ENCODE measurements around the gene GRB10. TPM values are rescaled to one million over a fixed set of nuclear protein-coding genes. Genes with fewer than 3 reads are reported as not detected.

GRB10 gene
- total and polyA plus RNA-seq, 2 donors (not counting 3 experiments of a cell fraction or from before 2014, with no cell fraction given), result 43.7 to 240 TPM

DNA sequence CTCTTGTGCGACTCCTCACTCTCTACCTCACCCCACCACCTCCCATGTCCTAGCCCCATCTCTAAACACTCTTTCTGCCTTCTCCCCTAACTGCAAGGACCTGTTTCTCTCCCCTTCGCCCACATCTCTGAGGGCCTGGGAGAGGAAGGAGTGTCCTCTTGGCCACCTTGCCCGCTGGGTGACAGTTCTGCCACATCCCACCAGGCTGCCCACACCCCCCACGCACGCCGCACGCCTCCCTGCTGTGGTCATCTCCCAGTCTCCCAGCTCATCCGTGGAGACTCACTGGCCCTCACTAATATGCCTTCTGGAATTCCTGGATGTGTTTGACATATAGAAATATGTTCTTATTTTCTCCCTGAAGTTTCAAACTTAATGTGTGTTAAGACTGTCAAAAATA is 48.5 kb downstream of the GRB10 start:
- no peak for FAIRE-seq
- POLR2A ChIA-PET, result no interaction called here
- Histone ChIP-seq H3K27ac (ENCODE audit: insufficient read depth, low read depth, low read length) (no peak overlapping the region), H3K9me3 (replicated peaks; ENCODE audit: control insufficient read depth, insufficient read depth, low read length) (no peaks in the 10 kb centered on the region), H4K20me1 (replicated peaks; ENCODE audit: control insufficient read depth, extremely low read depth, insufficient read depth, low read length) (peaks cover 7% of the 10 kb centered on the region), H3K9me1 (replicated peaks; ENCODE audit: control insufficient read depth, extremely low read depth, insufficient read depth, low read length) (no peaks in the 10 kb centered on the region), H3K9ac (replicated peaks; ENCODE audit: extremely low read depth, insufficient read depth, low read length) (no peak overlapping the region), H3K27me3 (ENCODE audit: control insufficient read depth in 2 of 2, insufficient read depth in 2 of 2, low read length in 2 of 2) (no peaks in the 10 kb centered on the region), H3K79me2 (ENCODE audit: control insufficient read depth, insufficient read depth, low read length) (peaks cover 96% of the 10 kb centered on the region), H3K4me3 (replicated peaks in 1 of 3; ENCODE audit: insufficient read depth in 1 of 3, low read depth in 1 of 3, low read length in 3 of 3) (no peak overlapping the region), H3K36me3 (ENCODE audit: control insufficient read depth in 2 of 2, extremely low read depth in 1 of 2, insufficient read depth in 2 of 2, low read length in 2 of 2) (peaks cover 0 to 7% of the 10 kb centered on the region in 2 experiments), H3K4me2 (ENCODE audit: insufficient read depth, low read length) (no peak overlapping the region), H3K4me1 (ENCODE audit: control insufficient read depth, extremely low read depth, insufficient read depth, low read length) (peaks cover 18% of the 10 kb centered on the region), H2AFZ (ENCODE audit: low read depth, low read length) (no peak overlapping the region)
- dilution Hi-C loops (cut with MboI; ENCODE audit: extremely low pct_ligation_motif_present, low sequenced_read_pairs), result no loop called here
- intact Hi-C loops (cut with micrococcal nuclease), result no loop called here
- TF ChIP-seq JUN (IDR thresholded peaks at IDR 0.05; ENCODE audit: borderline replicate concordance, insufficient read depth, insufficient read length, low read depth) (no peak), MYC (IDR thresholded peaks at IDR 0.05; ENCODE audit: low read depth, low read length) (no peak), POLR2A (IDR thresholded peaks at IDR 0.05; ENCODE audit: low read depth, low read length) (no peak), EZH2 (IDR thresholded peaks at IDR 0.05; ENCODE audit: borderline replicate concordance, low read depth, low read length, severe bottlenecking) (no peak), FOS (IDR thresholded peaks at IDR 0.05; ENCODE audit: borderline replicate concordance, insufficient read depth, low read length) (no peak), POLR2AphosphoS5 (IDR thresholded peaks at IDR 0.05; ENCODE audit: insufficient read depth, low read depth, low read length) (no peak), GATA2 (IDR thresholded peaks at IDR 0.05; ENCODE audit: insufficient read depth, insufficient read length, low read depth, low read length) (no peak)
- TF ChIP-seq, protein P1, sequence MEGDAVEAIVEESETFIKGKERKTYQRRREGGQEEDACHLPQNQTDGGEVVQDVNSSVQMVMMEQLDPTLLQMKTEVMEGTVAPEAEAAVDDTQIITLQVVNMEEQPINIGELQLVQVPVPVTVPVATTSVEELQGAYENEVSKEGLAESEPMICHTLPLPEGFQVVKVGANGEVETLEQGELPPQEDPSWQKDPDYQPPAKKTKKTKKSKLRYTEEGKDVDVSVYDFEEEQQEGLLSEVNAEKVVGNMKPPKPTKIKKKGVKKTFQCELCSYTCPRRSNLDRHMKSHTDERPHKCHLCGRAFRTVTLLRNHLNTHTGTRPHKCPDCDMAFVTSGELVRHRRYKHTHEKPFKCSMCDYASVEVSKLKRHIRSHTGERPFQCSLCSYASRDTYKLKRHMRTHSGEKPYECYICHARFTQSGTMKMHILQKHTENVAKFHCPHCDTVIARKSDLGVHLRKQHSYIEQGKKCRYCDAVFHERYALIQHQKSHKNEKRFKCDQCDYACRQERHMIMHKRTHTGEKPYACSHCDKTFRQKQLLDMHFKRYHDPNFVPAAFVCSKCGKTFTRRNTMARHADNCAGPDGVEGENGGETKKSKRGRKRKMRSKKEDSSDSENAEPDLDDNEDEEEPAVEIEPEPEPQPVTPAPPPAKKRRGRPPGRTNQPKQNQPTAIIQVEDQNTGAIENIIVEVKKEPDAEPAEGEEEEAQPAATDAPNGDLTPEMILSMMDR (IDR thresholded peaks at IDR 0.05; ENCODE audit: extremely low read depth in 1 of 2, insufficient read depth in 1 of 2, low read depth in 1 of 2, low read length in 2 of 2), result no peak
- TF ChIP-seq, protein P2, sequence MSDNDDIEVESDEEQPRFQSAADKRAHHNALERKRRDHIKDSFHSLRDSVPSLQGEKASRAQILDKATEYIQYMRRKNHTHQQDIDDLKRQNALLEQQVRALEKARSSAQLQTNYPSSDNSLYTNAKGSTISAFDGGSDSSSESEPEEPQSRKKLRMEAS (IDR thresholded peaks at IDR 0.05; ENCODE audit: insufficient read depth, insufficient read length), result no peak
- CTCF ChIA-PET, result no interaction called here
- no TSS peak for BruUV-seq (replicated peaks)
- DNase-seq (ENCODE audit: low read depth, low spot score), result no peak

Data from endothelial cell of umbilical vein (primary cell).